Endothelial cell of umbilical vein (primary cell): Measurements from ENCODE around the gene EFHD1. TPM values are rescaled to one million over a fixed set of nuclear protein-coding genes. Genes with fewer than 3 reads are reported as not detected.

Source experiments
- BruUV-seq: library from RNA; stranded (reverse); fragments of 400-500 nt; replicated peaks from 2 replicates; lab custom pipeline; 2021; lab: Mats Ljungman, UMichigan
- CTCF ChIA-PET: fragments of 300-600, 350-600 bp; sonication (Branson Sonifier 250); formaldehyde crosslinking; loops from one replicate; lab custom pipeline; 2021; ENCODE audit warnings: antibody characterized with exemption, inconsistent platforms; lab: Charles Lee
- POLR2A ChIA-PET: fragments of 300-600, 350-600 bp; sonication (Branson Sonifier 250); formaldehyde crosslinking; loops from one replicate; lab custom pipeline; 2021; ENCODE audit warnings: antibody characterized with exemption, inconsistent platforms; lab: Charles Lee
- DNase-seq: peaks from one replicate; pipeline ENCODE4 v3.0.0-alpha.2; 2011; ENCODE audit warnings: low read depth, low spot score
- FAIRE-seq: peaks from 2 replicates; lab custom pipeline; 2011; peaks lifted over from hg19 to GRCh38; lab: Jason Lieb, UNC
- H2AFZ ChIP-seq: 2 replicates; pipeline ENCODE4 v1.6.0; 2012; ENCODE audit warnings: low read depth, low read length, control low read depth, inconsistent platforms
- H3K27ac ChIP-seq: 2 replicates; pipeline ENCODE4 v1.5.1; 2011; ENCODE audit warnings: low read depth, mild to moderate bottlenecking, control low read depth, low read length, moderate library complexity; ENCODE audit not compliant: insufficient read depth
- H3K27me3 ChIP-seq, 2 experiments: 2 replicates each; pipeline versions ENCODE4 v1.6.0 to v1.6.1; 2011; ENCODE audit warnings: low read length in 2 of 2, mixed read lengths in 1 of 2; ENCODE audit not compliant: control insufficient read depth in 2 of 2, insufficient read depth in 2 of 2
- H3K36me3 ChIP-seq, 2 experiments: 2 replicates in 1 of 2; 3 replicates in 1 of 2; pipeline ENCODE4 v1.5.1; 2011; ENCODE audit warnings: low read length in 2 of 2, mild to moderate bottlenecking in 1 of 2, moderate library complexity in 1 of 2; ENCODE audit not compliant: control insufficient read depth in 2 of 2, insufficient read depth in 2 of 2; ENCODE audit errors: extremely low read depth in 1 of 2
- H3K4me1 ChIP-seq: 3 replicates; pipeline ENCODE4 v1.5.1; 2011; ENCODE audit warnings: mild to moderate bottlenecking, low read length; ENCODE audit not compliant: control insufficient read depth, insufficient read depth; ENCODE audit errors: extremely low read depth
- H3K4me2 ChIP-seq: 2 replicates; pipeline ENCODE4 v1.6.1; 2011; ENCODE audit warnings: low read length, control low read depth, mixed read lengths; ENCODE audit not compliant: insufficient read depth
- H3K4me3 ChIP-seq, 3 experiments: fragments of 200-600 bp in 1 of 3; sonication (generic), shearing (Covaris generic) in 1 of 3; replicated peaks in 1 of 3; 2 replicates each; pipeline ENCODE4 v1.5.1; 2011 to 2016; ENCODE audit warnings: control low read depth in 3 of 3, low read length in 3 of 3, mild to moderate bottlenecking in 2 of 3, inconsistent platforms in 1 of 3, low read depth in 1 of 3, moderate library complexity in 1 of 3; ENCODE audit not compliant: insufficient read depth in 1 of 3
- H3K79me2 ChIP-seq: 2 replicates; pipeline ENCODE4 v1.6.0; 2012; ENCODE audit warnings: low read length, inconsistent platforms; ENCODE audit not compliant: control insufficient read depth, insufficient read depth
- H3K9ac ChIP-seq: replicated peaks from 2 replicates; pipeline ENCODE3; 2011; ENCODE audit warnings: low read length, control low read depth; ENCODE audit not compliant: insufficient read depth; ENCODE audit errors: extremely low read depth
- H3K9me1 ChIP-seq: replicated peaks from 3 replicates; pipeline ENCODE4 v1.6.0; 2011; ENCODE audit warnings: mild to moderate bottlenecking, low read length; ENCODE audit not compliant: control insufficient read depth, insufficient read depth; ENCODE audit errors: extremely low read depth
- H3K9me3 ChIP-seq: replicated peaks from 2 replicates; pipeline ENCODE4 v1.5.1; 2012; ENCODE audit warnings: low read length, inconsistent platforms; ENCODE audit not compliant: control insufficient read depth, insufficient read depth
- H4K20me1 ChIP-seq: replicated peaks from 2 replicates; pipeline ENCODE3; 2011; ENCODE audit warnings: mild to moderate bottlenecking, low read length; ENCODE audit not compliant: control insufficient read depth, insufficient read depth; ENCODE audit errors: extremely low read depth
- EZH2 ChIP-seq: IDR thresholded peaks from 2 replicates; pipeline ENCODE4 v1.6.1; 2012; ENCODE audit warnings: borderline replicate concordance, low read depth, mild to moderate bottlenecking, moderate library complexity, low read length, inconsistent platforms; ENCODE audit not compliant: severe bottlenecking
- FOS ChIP-seq: IDR thresholded peaks from 2 replicates; pipeline ENCODE4 v1.6.1; 2011; ENCODE audit warnings: mild to moderate bottlenecking, low read length, moderate library complexity, borderline replicate concordance; ENCODE audit not compliant: insufficient read depth
- GATA2 ChIP-seq: IDR thresholded peaks from 2 replicates; pipeline ENCODE4 v1.7.0; 2011; ENCODE audit warnings: low read depth, mild to moderate bottlenecking, moderate library complexity, mixed read lengths, low read length; ENCODE audit not compliant: insufficient read length, insufficient read depth
- JUN ChIP-seq: IDR thresholded peaks from 2 replicates; pipeline ENCODE4 v1.6.1; 2011; ENCODE audit warnings: borderline replicate concordance, low read depth; ENCODE audit not compliant: insufficient read length, insufficient read depth
- MAX ChIP-seq: IDR thresholded peaks from 2 replicates; pipeline ENCODE4 v1.6.1; 2011; ENCODE audit not compliant: insufficient read depth, insufficient read length
- MYC ChIP-seq: IDR thresholded peaks from one replicate; pipeline ENCODE4 v1.6.1; 2011; ENCODE audit warnings: mild to moderate bottlenecking, low read depth, low read length
- POLR2A ChIP-seq: IDR thresholded peaks from 2 replicates; pipeline ENCODE4 v1.6.1; 2012; ENCODE audit warnings: low read depth, mild to moderate bottlenecking, control low read depth, low read length
- POLR2AphosphoS5 ChIP-seq: IDR thresholded peaks from 2 replicates; pipeline ENCODE4 v1.6.1; 2012; ENCODE audit warnings: low read depth, mild to moderate bottlenecking, control low read depth, low read length, moderate library complexity; ENCODE audit not compliant: insufficient read depth
- dilution Hi-C: fragments of 300-500 bp; cut with MboI; formaldehyde crosslinking; loops from one replicate; pipeline ENCODE4 v1.15.0; 2019; ENCODE audit warnings: low sequenced_read_pairs; ENCODE audit not compliant: extremely low pct_ligation_motif_present
- intact Hi-C: fragments of 100-400 bp; cut with micrococcal nuclease; formaldehyde crosslinking; loops from one replicate; pipeline ENCODE4 v1.10.0; 2022
- polyA plus RNA-seq, 4 experiments: library from polyadenylated mRNA; depleted of rRNA in 3 of 4; stranded (reverse) in 3 of 4; unstranded in 1 of 4; fragments of >200 nt; gene quantifications; 2 replicates each; pipeline versions ENCODE4 v1.2.1 to v1.2.3, GENCODE V29; 2011 to 2012; ENCODE audit warnings: missing spikeins in 1 of 4
- total RNA-seq: library from RNA; stranded (reverse); gene quantifications from 2 replicates; pipeline ENCODE4 v1.2.3, GENCODE V29; 2021
- TF ChIP-seq, protein P1 (sequence below), 2 donors: IDR thresholded peaks; 1 replicate in 1 of 2; 2 replicates in 1 of 2; pipeline ENCODE4 v1.5.1; 2011; ENCODE audit warnings: low read length in 2 of 2, mild to moderate bottlenecking in 2 of 2, moderate library complexity in 2 of 2, control low read depth in 1 of 2, inconsistent platforms in 1 of 2, low read depth in 1 of 2; ENCODE audit not compliant: insufficient read depth in 1 of 2; ENCODE audit errors: extremely low read depth in 1 of 2

EFHD1 gene
- total and polyA plus RNA-seq, 2 donors (not counting 3 experiments of a cell fraction or from before 2014, with no cell fraction given): 0.18 TPM; not detected in 1

- H3K27ac ChIP-seq: no peak overlapping the region
- intact Hi-C loops: no loop called here
- H3K79me2 ChIP-seq: no peaks in the 10 kb centered on the region
- no peak for FAIRE-seq
- no peak overlapping the region for H2AFZ ChIP-seq
- no peaks in the 10 kb centered on the region for H4K20me1 ChIP-seq
- no peaks in the 10 kb centered on the region for H3K9me3 ChIP-seq
- CTCF ChIA-PET: no interaction called here
- H3K4me2 ChIP-seq: no peak overlapping the region
- H3K9ac ChIP-seq: no peak overlapping the region
- no peaks in the 10 kb centered on the region for H3K36me3 ChIP-seq
- BruUV-seq: no TSS peak
- peaks cover 3% of the 10 kb centered on the region in 2 experiments for H3K27me3 ChIP-seq
- H3K4me1 ChIP-seq: no peaks in the 10 kb centered on the region
- no peak for DNase-seq
- no peak for TF ChIP-seq POLR2AphosphoS5
- no peak for TF ChIP-seq MYC
- no peak for TF ChIP-seq FOS
- TF ChIP-seq, protein P1, sequence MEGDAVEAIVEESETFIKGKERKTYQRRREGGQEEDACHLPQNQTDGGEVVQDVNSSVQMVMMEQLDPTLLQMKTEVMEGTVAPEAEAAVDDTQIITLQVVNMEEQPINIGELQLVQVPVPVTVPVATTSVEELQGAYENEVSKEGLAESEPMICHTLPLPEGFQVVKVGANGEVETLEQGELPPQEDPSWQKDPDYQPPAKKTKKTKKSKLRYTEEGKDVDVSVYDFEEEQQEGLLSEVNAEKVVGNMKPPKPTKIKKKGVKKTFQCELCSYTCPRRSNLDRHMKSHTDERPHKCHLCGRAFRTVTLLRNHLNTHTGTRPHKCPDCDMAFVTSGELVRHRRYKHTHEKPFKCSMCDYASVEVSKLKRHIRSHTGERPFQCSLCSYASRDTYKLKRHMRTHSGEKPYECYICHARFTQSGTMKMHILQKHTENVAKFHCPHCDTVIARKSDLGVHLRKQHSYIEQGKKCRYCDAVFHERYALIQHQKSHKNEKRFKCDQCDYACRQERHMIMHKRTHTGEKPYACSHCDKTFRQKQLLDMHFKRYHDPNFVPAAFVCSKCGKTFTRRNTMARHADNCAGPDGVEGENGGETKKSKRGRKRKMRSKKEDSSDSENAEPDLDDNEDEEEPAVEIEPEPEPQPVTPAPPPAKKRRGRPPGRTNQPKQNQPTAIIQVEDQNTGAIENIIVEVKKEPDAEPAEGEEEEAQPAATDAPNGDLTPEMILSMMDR (IDR thresholded peaks at IDR 0.05; ENCODE audit: extremely low read depth in 1 of 2, insufficient read depth in 1 of 2, low read depth in 1 of 2, low read length in 2 of 2): no peak
- no peak for TF ChIP-seq POLR2A
- TF ChIP-seq EZH2: no peak
- no peak for TF ChIP-seq MAX
- no peak for TF ChIP-seq JUN
- no peak for TF ChIP-seq GATA2
- dilution Hi-C loops: no loop called here
- H3K4me3 ChIP-seq: no peak overlapping the region
- no peaks in the 10 kb centered on the region for H3K9me1 ChIP-seq
- POLR2A ChIA-PET: no interaction called here
These were observed 10.5 kb downstream of the EFHD1 start for GRCh38 chr2:232643813-232644347.
